A549 (cell line): Measurements from ENCODE around the gene DCAF15. TPM values are rescaled to one million over a fixed set of nuclear protein-coding genes. Genes with fewer than 3 reads are reported as not detected.

Source experiments
- ATAC-seq, 2 experiments: fragments of 200-7000 bp in 1 of 2; fragments of >200 bp in 1 of 2; cut with Nextera tagmentation in 1 of 2; cut with Tn5 transposase in 1 of 2; 3 replicates each; pipeline versions ENCODE4 v1.8.0 to v1.9.1; 2018 to 2020; ENCODE audit warnings: mild to moderate bottlenecking in 1 of 2, moderate library complexity in 1 of 2
- CTCF ChIA-PET: fragments of 300-600 bp; sonication (Branson Sonifier 250); formaldehyde crosslinking; extraction: SDS; loops from one replicate; lab custom pipeline; 2021; ENCODE audit warnings: antibody characterized with exemption, inconsistent platforms; lab: Yijun Ruan, JAX
- POLR2A ChIA-PET: fragments of 350-600 bp; formaldehyde crosslinking; extraction: SDS; loops from one replicate; lab custom pipeline; 2021; ENCODE audit warnings: antibody characterized with exemption, inconsistent platforms; lab: Yijun Ruan, JAX
- DNase-seq, 2 experiments: peaks; one replicate each; pipeline versions ENCODE4 v3.0.0 to v3.0.0-alpha.2; 2011 to 2016; ENCODE audit warnings: low read depth in 1 of 2, low spot score in 1 of 2
- FAIRE-seq: peaks from 2 replicates; lab custom pipeline; 2011; peaks lifted over from hg19 to GRCh38; lab: Jason Lieb, UNC
- H3K27ac ChIP-seq, 2 experiments: fragments of >200 bp; sonication (Bioruptor Twin); formaldehyde crosslinking; 3 replicates each; pipeline ENCODE4 v1.5.1; 2016 to 2017
- H3K4me1 ChIP-seq: fragments of >200 bp; sonication (Bioruptor Twin); formaldehyde crosslinking; 3 replicates; pipeline ENCODE4 v1.6.1; 2016
- H3K4me2 ChIP-seq: fragments of >200 bp; sonication (Bioruptor Twin); formaldehyde crosslinking; 3 replicates; pipeline ENCODE4 v1.6.1; 2016
- H3K4me3 ChIP-seq: fragments of >200 bp; sonication (Bioruptor Twin); formaldehyde crosslinking; 3 replicates; pipeline ENCODE4 v1.5.1; 2016
- H3K9me3 ChIP-seq: fragments of >200 bp; sonication (Bioruptor Twin); formaldehyde crosslinking; 3 replicates; pipeline ENCODE4 v1.6.1; 2016
- ATOH8 ChIP-seq: fragments of 250-450 bp; sonication (Bioruptor Pico); IDR thresholded peaks from 2 replicates; pipeline ENCODE4 v1.5.0; 2020; ENCODE audit warnings: low read depth, mild to moderate bottlenecking, moderate library complexity
- CEBPB ChIP-seq, 2 experiments: fragments of >200 bp in 1 of 2; sonication (Bioruptor Twin) in 1 of 2; formaldehyde crosslinking in 1 of 2; IDR thresholded peaks; 2 replicates each; pipeline ENCODE4 v1.6.1; 2012 to 2016
- EP300 ChIP-seq, 2 experiments: fragments of >200 bp; sonication (Bioruptor Twin); formaldehyde crosslinking; IDR thresholded peaks; 2 replicates in 1 of 2; 3 replicates in 1 of 2; pipeline ENCODE4 v1.6.1; 2016 to 2017
- HEYL ChIP-seq: fragments of 250-450 bp; sonication (Bioruptor Pico); IDR thresholded peaks from 2 replicates; pipeline ENCODE4 v1.8.0; 2021; ENCODE audit warnings: mild to moderate bottlenecking, moderate library complexity
- HOXA7 ChIP-seq: fragments of 250-450 bp; sonication (Bioruptor Pico); IDR thresholded peaks from 2 replicates; pipeline ENCODE4 v1.5.0; 2020; ENCODE audit warnings: mild to moderate bottlenecking, moderate library complexity
- HOXB13 ChIP-seq: fragments of 250-450 bp; sonication (Bioruptor Pico); IDR thresholded peaks from 2 replicates; pipeline ENCODE4 v1.5.0; 2020; ENCODE audit warnings: low read depth, mild to moderate bottlenecking, moderate library complexity
- HOXB5 ChIP-seq: fragments of 250-450 bp; sonication (Bioruptor Pico); IDR thresholded peaks from 2 replicates; pipeline ENCODE4 v1.5.0; 2020; ENCODE audit warnings: mild to moderate bottlenecking, moderate library complexity
- JUN ChIP-seq, 2 experiments: fragments of >200 bp; sonication (Bioruptor Twin); formaldehyde crosslinking; IDR thresholded peaks; 2 replicates in 1 of 2; 3 replicates in 1 of 2; pipeline ENCODE4 v1.6.1; 2016 to 2017
- JUNB ChIP-seq: fragments of >200 bp; sonication (Bioruptor Twin); formaldehyde crosslinking; IDR thresholded peaks from 2 replicates; pipeline ENCODE4 v1.6.1; 2016
- KDM1A ChIP-seq: fragments of 200-600 bp; sonication (generic); IDR thresholded peaks from 2 replicates; pipeline ENCODE4 v1.6.1; 2016; ENCODE audit warnings: low read depth, mild to moderate bottlenecking
- KDM5A ChIP-seq: fragments of 200-600 bp; sonication (generic); IDR thresholded peaks from 2 replicates; pipeline ENCODE4 v1.6.1; 2016; ENCODE audit warnings: antibody characterized with exemption, mild to moderate bottlenecking
- MAX ChIP-seq: IDR thresholded peaks from 2 replicates; pipeline ENCODE4 v1.6.1; 2012
- NFE2L2 ChIP-seq: fragments of 150-350 bp; conservative IDR thresholded peaks from 2 replicates; pipeline ENCODE4 v1.6.1; 2014; ENCODE audit warnings: low read length
- NR3C1 ChIP-seq: fragments of >200 bp; sonication (Bioruptor Twin); formaldehyde crosslinking; IDR thresholded peaks from 3 replicates; pipeline ENCODE4 v1.6.1; 2017
- POLR2A ChIP-seq: IDR thresholded peaks from 2 replicates; pipeline ENCODE4 v1.6.1; 2012; ENCODE audit warnings: mild to moderate bottlenecking, low read length
- POLR2AphosphoS2 ChIP-seq: conservative IDR thresholded peaks from 2 replicates; pipeline ENCODE4 v1.6.1; 2012; ENCODE audit warnings: low read length, improper control_type of control experiment, inconsistent platforms
- RAD21 ChIP-seq, 2 experiments: fragments of >200 bp in 1 of 2; sonication (Bioruptor Twin) in 1 of 2; formaldehyde crosslinking in 1 of 2; IDR thresholded peaks in 1 of 2; conservative IDR thresholded peaks in 1 of 2; 2 replicates in 1 of 2; 3 replicates in 1 of 2; pipeline ENCODE4 v1.6.1; 2012 to 2018; ENCODE audit warnings: inconsistent platforms in 1 of 2
- RCOR1 ChIP-seq: fragments of 150-350 bp; IDR thresholded peaks from 2 replicates; pipeline ENCODE4 v1.6.1; 2014; ENCODE audit warnings: antibody characterized with exemption, low read length, low read depth
- REST ChIP-seq: fragments of 200-600 bp; sonication (generic); IDR thresholded peaks from 2 replicates; pipeline ENCODE4 v1.6.1; 2016; ENCODE audit warnings: antibody characterized with exemption, mild to moderate bottlenecking, moderate library complexity
- TFCP2L1 ChIP-seq: fragments of 250-450 bp; sonication (Bioruptor Pico); IDR thresholded peaks from 2 replicates; pipeline ENCODE4 v1.5.0; 2021; ENCODE audit warnings: mild to moderate bottlenecking
- WGBS: methylation state at CpG from one replicate; pipeline ENCODE4 v1.1.6; 2017; ENCODE audit errors: missing lambda C conversion rate; 5-methylcytosine and 5-hydroxymethylcytosine counted together
- polyA plus RNA-seq, 4 experiments: library from polyadenylated mRNA; depleted of rRNA in 3 of 4; stranded (reverse); fragments of >200 nt; fragmentation: RNase III in 1 of 4; extraction: RNeasy Plus Mini Kit Qiagen cat#74134 plus additional on column Dnase treatment in 1 of 4; gene quantifications; 2 replicates in 3 of 4; 3 replicates in 1 of 4; pipeline ENCODE4 v1.2.3, GENCODE V29; 2011 to 2017
- TF ChIP-seq, protein P1 (sequence below): fragments of 450-650 bp; IDR thresholded peaks from 2 replicates; pipeline ENCODE4 v1.6.1; 2014; ENCODE audit warnings: antibody characterized with exemption
- TF ChIP-seq, protein P2 (sequence below): fragments of >200 bp; sonication (Bioruptor Twin); formaldehyde crosslinking; IDR thresholded peaks from 3 replicates; pipeline ENCODE4 v1.6.1; 2016

Gene DCAF15
- polyA plus RNA-seq, 2 of the 4 experiments (the other 2 are of a cell fraction) = 10.2 to 23.0 TPM

- TF ChIP-seq, protein P1, sequence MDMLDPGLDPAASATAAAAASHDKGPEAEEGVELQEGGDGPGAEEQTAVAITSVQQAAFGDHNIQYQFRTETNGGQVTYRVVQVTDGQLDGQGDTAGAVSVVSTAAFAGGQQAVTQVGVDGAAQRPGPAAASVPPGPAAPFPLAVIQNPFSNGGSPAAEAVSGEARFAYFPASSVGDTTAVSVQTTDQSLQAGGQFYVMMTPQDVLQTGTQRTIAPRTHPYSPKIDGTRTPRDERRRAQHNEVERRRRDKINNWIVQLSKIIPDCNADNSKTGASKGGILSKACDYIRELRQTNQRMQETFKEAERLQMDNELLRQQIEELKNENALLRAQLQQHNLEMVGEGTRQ = no peak
- TF ChIP-seq KDM1A (no peak), HOXB13 (CRISPR knock-in tag) (no peak), HOXA7 (CRISPR knock-in tag) (no peak), REST (no peak), JUNB (no peak), JUN (IDR thresholded peaks at IDR 0.05) (no peak)
Measured at GRCh38 chr19:13982773-13983172, 30.5 kb downstream of the DCAF15 start (continued).

DNA sequence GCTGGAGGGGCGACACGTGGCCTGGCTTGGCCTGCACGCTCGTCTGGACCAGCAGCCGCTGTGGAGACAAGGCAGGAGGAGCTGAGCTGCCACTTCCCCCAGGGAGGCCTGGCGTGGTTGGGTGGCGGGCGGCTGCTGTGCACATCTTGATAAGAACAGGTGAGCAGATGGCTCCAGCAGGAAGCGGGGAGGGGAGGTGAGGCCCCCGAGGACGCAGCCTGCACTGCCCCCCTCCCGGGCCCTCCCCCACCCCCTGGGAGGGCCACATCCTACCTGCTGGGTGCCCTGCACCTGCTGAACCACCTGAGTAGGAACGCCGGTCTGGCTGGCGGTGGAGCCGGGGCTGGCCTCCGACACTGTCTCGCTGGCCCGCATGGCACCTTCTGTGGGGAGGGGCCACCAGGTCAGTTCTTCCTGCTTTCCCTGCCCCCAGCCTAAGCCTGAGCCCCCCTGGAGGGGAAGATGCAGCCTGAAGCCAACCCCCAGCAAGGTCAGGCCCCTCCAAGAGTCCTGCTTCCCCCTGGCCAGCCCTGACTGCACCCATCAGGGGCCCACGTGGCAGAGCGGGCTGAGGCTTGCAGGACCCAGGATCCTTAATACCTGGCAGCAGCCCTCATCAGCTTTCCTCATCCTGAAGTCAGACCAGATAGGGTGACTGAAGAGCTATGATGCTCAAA lies 31.0 kb downstream of the DCAF15 start:
- no peak for TF ChIP-seq ATOH8 (CRISPR knock-in tag)
- TF ChIP-seq, protein P2, sequence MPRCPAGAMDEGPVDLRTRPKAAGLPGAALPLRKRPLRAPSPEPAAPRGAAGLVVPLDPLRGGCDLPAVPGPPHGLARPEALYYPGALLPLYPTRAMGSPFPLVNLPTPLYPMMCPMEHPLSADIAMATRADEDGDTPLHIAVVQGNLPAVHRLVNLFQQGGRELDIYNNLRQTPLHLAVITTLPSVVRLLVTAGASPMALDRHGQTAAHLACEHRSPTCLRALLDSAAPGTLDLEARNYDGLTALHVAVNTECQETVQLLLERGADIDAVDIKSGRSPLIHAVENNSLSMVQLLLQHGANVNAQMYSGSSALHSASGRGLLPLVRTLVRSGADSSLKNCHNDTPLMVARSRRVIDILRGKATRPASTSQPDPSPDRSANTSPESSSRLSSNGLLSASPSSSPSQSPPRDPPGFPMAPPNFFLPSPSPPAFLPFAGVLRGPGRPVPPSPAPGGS = no peak
- TF ChIP-seq NFE2L2 = no peak
- no peak for TF ChIP-seq POLR2A
- TF ChIP-seq HOXA7 (CRISPR knock-in tag) = no peak
- TF ChIP-seq, all 56 proteins: peak for 0
- WGBS = 98% methylated on average over 7 of the region's 21 CpGs
- Histone ChIP-seq H3K4me3 (no peak overlapping the region), H3K27ac (no peak overlapping the region), H3K4me2 (no peak overlapping the region), H3K4me1 (no peaks in the 10 kb centered on the region), H3K9me3 (no peaks in the 10 kb centered on the region)
- ChIA-PET CTCF (interaction anchor here (0.9 kb wide), 1 partner anchor 11 kb away, joined by 3 read pairs; no protein-coding TSS in a partner anchor), POLR2A (no interaction called here)
- no peak for DNase-seq
- no peak for FAIRE-seq
- no peak for ATAC-seq

- H3K4me1 ChIP-seq = no peaks in the 10 kb centered on the region
- H3K9me3 ChIP-seq = no peaks in the 10 kb centered on the region
- no peak overlapping the region for H3K4me3 ChIP-seq
- ChIA-PET POLR2A (no interaction called here), CTCF (interaction anchor here (0.9 kb wide), 1 partner anchor 12 kb away, joined by 3 read pairs; no protein-coding TSS in a partner anchor)
- WGBS = 100% methylated on average over 3 of the region's 15 CpGs
- TF ChIP-seq MAX (no peak), TFCP2L1 (no peak), REST (no peak), HOXB5 (CRISPR knock-in tag) (no peak), KDM5A (no peak), EP300 (IDR thresholded peaks at IDR 0.05) (no peak), CEBPB (IDR thresholded peaks at IDR 0.05) (no peak), NR3C1 (no peak), POLR2AphosphoS2 (no peak), RAD21 (conservative IDR thresholded peaks at IDR 0.05 in 1 of 2, IDR thresholded peaks at IDR 0.05 in 1 of 2) (no peak), HOXA7 (CRISPR knock-in tag) (no peak), JUN (IDR thresholded peaks at IDR 0.05) (no peak), HEYL (no peak), RCOR1 (no peak)
- FAIRE-seq (no peak), DNase-seq (no peak), ATAC-seq (no peak)
- no peak overlapping the region for H3K4me2 ChIP-seq
- H3K27ac ChIP-seq = no peak overlapping the region
Measured at GRCh38 chr19:13984186-13984585, 31.9 kb downstream of the DCAF15 start.
